HEK293 (cell line): ENCODE data around the gene SRMS.

Source experiments
- CTCF ChIP-seq: fragments of 450-650 bp; formaldehyde crosslinking; IDR thresholded peaks from 2 replicates; pipeline ENCODE4 v1.5.1; 2016; ENCODE audit warnings: missing biosample characterization, missing genetic modification characterization
- KLF8 ChIP-seq: fragments of 450-650 bp; formaldehyde crosslinking; IDR thresholded peaks from 2 replicates; pipeline ENCODE4 v1.5.1; 2016; ENCODE audit warnings: missing biosample characterization, missing genetic modification characterization
- PRDM4 ChIP-seq: fragments of 450-650 bp; formaldehyde crosslinking; IDR thresholded peaks from 2 replicates; pipeline ENCODE4 v1.5.1; 2017; ENCODE audit warnings: missing biosample characterization, missing genetic modification characterization
- REST ChIP-seq: fragments of 450-650 bp; formaldehyde crosslinking; IDR thresholded peaks from 2 replicates; pipeline ENCODE4 v1.5.1; 2016; ENCODE audit warnings: missing biosample characterization, missing genetic modification characterization
- SALL2 ChIP-seq: fragments of 450-650 bp; formaldehyde crosslinking; IDR thresholded peaks from 2 replicates; pipeline ENCODE4 v1.5.0; 2017; ENCODE audit warnings: missing biosample characterization, mild to moderate bottlenecking, missing genetic modification characterization, borderline replicate concordance
- TRIM28 ChIP-seq: IDR thresholded peaks from 2 replicates; pipeline ENCODE4 v1.6.1; 2011; ENCODE audit warnings: low read length, control low read depth, borderline replicate concordance
- ZFP3 ChIP-seq: fragments of 450-650 bp; formaldehyde crosslinking; IDR thresholded peaks from 2 replicates; pipeline ENCODE4 v1.5.1; 2016; ENCODE audit warnings: low read depth, missing biosample characterization, missing genetic modification characterization
- ZNF366 ChIP-seq: fragments of 450-650 bp; formaldehyde crosslinking; conservative IDR thresholded peaks from 2 replicates; pipeline ENCODE4 v1.5.1; 2016; ENCODE audit warnings: missing biosample characterization, missing genetic modification characterization
- ZNF423 ChIP-seq: fragments of 450-650 bp; formaldehyde crosslinking; IDR thresholded peaks from 2 replicates; pipeline ENCODE4 v1.5.1; 2016; ENCODE audit warnings: missing biosample characterization, missing genetic modification characterization
- ZNF529 ChIP-seq: fragments of 450-650 bp; formaldehyde crosslinking; IDR thresholded peaks from 2 replicates; pipeline ENCODE4 v1.5.1; 2017; ENCODE audit warnings: missing genetic modification characterization, missing biosample characterization; ENCODE audit not compliant: insufficient replicate concordance
- ZNF629 ChIP-seq: fragments of 450-650 bp; formaldehyde crosslinking; IDR thresholded peaks from 2 replicates; pipeline ENCODE4 v1.5.1; 2017; ENCODE audit warnings: missing biosample characterization, missing genetic modification characterization

- TF ChIP-seq ZNF366 (tag by site-specific recombination), result no peak
- no peak for TF ChIP-seq KLF8 (tag by site-specific recombination)
- no peak for TF ChIP-seq ZNF529
- TF ChIP-seq PRDM4 (tag by site-specific recombination), result no peak
- TF ChIP-seq ZFP3 (tag by site-specific recombination), result no peak
- no peak for TF ChIP-seq REST (tag by site-specific recombination)
- TF ChIP-seq ZNF423, result no peak
- TF ChIP-seq ZNF629 (tag by site-specific recombination), result no peak
- TF ChIP-seq SALL2 (tag by site-specific recombination), result no peak
- TF ChIP-seq CTCF (tag by site-specific recombination), result no peak
- no peak for TF ChIP-seq TRIM28
Measured at GRCh38 chr20:63586797-63587196, 39.2 kb upstream of the SRMS start.
